ENCODE results near the gene SLC18B1. TPM values are rescaled to one million over a fixed set of nuclear protein-coding genes. Genes with fewer than 3 reads are reported as not detected.

The SLC18B1 gene
- total RNA-seq = 1 to 10 TPM; 9.1 to 9.3 TPM

DNA sequence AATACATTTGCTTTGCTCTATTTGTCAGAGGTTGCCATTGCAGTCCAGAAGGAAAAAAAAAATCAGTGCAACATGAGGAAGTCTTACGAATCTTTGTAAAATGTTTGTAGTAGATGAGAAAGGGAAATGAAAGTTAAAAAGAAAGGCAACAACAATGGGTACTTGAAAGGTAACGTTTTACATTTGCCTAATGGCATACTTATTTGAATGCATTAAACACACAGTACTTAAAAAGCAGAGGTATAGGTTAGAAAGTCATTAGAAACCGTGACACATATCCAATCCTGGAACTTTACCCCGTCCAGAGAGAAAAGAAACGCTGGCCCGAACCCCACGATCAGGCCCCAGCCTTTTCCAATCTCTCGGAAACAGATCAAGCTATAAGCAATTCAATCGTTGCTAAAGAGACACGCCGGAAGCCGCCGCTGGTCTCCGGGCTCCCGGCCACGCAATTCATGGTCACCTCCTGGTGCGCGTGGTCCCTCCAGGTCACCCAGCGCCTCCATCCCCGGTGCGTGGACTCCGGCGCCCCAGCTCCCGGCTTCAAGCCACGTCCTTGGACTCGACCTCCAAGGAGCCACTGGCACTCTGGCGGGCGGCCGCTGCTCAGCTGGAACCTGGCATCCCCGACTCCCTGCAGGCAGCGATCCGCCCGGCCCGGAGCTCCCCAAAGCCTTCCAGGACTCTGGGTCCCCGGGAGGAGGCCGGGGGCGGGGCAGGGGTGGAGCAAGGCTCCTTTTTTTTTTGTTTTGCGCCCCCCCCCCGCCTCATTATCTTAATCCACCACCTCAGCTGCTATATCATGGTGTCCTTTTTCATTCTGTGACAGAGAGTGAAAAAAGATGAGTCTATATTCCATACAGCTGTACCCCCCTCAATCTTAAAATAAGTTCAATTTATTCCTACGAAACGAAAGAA lies at the start of gene SLC18B1:
Gene SLC18B1, minus strand, starts transcription at position 687 of the 918 bp plus-strand sequence. Its CDS starts 181 bp downstream, at position 506.
- no peaks in the 10 kb centered on the region for H3K9me3 Mint-ChIP-seq
- H3K4me1 Mint-ChIP-seq = peaks cover 31% of the 10 kb centered on the region
- H3K4me3 Mint-ChIP-seq = no peak within 1 kb of the TSS
- DNase-seq = peak; percentile 50
- peaks cover 17% of the 10 kb centered on the region for H3K36me3 Mint-ChIP-seq (ENCODE audit: low read depth)
- no peak within 1 kb of the TSS for H3K27ac Mint-ChIP-seq
- POLR2A ChIA-PET = interaction anchor here (0.6 to 1.4 kb wide), 3 partner anchors 15 to 20 kb away, joined by 3 to 8 read pairs (median 3); partner anchors contain the start of gene RPS12
- H3K27me3 Mint-ChIP-seq = no peaks in the 10 kb centered on the region
- CTCF ChIA-PET = interaction anchor here (0.8 to 2.7 kb wide), 7 partner anchors 11 to 129 kb away, joined by 3 to 13 read pairs (median 7); no protein-coding TSS in a partner anchor

DNA sequence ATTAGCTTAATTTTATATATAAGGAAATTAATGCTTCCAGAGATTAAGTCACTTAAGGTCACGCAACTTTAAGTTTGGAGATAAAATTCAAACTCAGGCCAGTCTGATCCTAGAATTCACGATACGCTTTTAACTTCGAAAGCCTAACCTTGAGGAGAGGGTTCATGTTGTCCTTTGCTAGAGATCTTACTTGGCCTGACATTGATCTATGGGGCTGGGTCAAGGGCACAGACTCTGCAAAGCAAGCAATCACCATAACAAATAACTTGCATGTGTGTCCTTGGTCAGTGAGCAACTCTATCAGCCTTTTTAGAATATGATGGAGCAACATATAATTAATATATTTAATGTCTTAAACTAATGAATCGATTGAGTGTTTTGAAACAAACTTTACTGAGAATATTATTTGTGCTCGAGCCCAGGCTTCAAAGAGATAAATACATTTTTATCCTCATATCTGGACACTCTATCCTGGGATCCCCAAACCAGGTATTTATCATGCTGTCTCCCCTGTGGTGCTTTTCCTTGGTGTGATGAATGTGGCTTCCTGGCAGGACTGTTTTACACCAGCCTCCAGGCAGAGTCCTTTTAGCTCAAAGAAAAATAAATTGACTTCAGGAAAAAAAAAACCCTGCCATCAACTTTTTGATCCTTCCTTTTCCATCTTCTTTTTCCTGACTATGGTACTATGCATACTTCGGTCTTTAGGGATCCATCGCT lies 45.0 kb upstream of the SLC18B1 start:
- POLR2A ChIA-PET = no interaction called here

DNA sequence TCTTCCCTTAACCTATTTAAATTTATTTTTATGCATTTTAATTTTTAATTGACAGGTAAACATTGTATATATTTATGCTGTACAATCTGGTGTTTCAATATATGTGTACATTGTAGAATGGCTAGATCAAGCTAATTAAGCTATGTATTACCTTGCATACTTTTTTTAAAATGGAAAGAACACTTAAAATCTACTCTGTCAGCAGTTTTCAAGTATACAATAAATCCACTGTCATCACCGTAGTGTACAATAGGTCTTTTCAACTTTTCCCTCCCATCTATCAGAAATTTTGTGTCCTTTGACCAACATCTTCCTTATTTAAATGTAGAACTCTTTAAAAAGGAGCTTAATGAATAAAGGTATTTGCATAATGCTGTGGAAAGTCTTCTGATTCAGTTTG lies 43.5 kb upstream of the SLC18B1 start:
- ChIA-PET POLR2A (no interaction called here), CTCF (no interaction called here)
- Mint-ChIP-seq H3K4me3 (no peak overlapping the region), H3K4me1 (no peaks in the 10 kb centered on the region), H3K36me3 (ENCODE audit: low read depth) (no peaks in the 10 kb centered on the region), H3K9me3 (no peaks in the 10 kb centered on the region), H3K27ac (no peak overlapping the region), H3K27me3 (peaks cover 3% of the 10 kb centered on the region)
- DNase-seq = no peak

More for the DNA sequence above, 45.0 kb upstream of the SLC18B1 start:
- H3K36me3 Mint-ChIP-seq (ENCODE audit: low read depth) = no peaks in the 10 kb centered on the region
- no peak overlapping the region for H3K4me3 Mint-ChIP-seq
- DNase-seq = no peak
- H3K27me3 Mint-ChIP-seq = peaks cover 3% of the 10 kb centered on the region
- H3K27ac Mint-ChIP-seq = no peak overlapping the region
- CTCF ChIA-PET = interaction anchor here (0.7 kb wide), 1 partner anchor 9 kb away, joined by 3 read pairs; no protein-coding TSS in a partner anchor
- H3K9me3 Mint-ChIP-seq = no peaks in the 10 kb centered on the region
- no peaks in the 10 kb centered on the region for H3K4me1 Mint-ChIP-seq

DNA sequence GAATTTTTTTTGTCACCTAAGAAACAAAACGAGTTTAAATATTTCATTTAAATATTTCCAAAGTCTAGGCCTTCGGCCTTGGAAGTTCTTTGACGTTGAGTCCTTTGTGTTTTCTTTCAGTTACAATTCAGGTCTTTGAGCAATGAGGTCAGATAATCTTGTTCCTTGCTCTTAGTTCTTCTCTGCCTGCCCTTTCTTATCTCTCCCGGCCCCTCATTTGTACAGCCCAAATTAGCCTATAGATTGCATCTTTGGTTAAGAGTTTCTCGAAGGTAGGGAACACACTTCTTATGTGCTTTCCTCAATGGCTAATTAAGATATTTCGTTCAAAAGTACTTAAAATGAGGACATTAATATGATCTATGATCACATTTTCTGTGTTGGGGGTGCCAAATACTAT lies 34.5 kb upstream of the SLC18B1 start:
- Mint-ChIP-seq H3K9me3 (no peaks in the 10 kb centered on the region), H3K27ac (no peak overlapping the region), H3K36me3 (ENCODE audit: low read depth) (no peaks in the 10 kb centered on the region), H3K27me3 (peaks cover 2% of the 10 kb centered on the region), H3K4me3 (no peak overlapping the region), H3K4me1 (no peaks in the 10 kb centered on the region)
- ChIA-PET POLR2A (interaction anchor here (0.6 kb wide), 1 partner anchor 162 kb away, joined by 7 read pairs; no protein-coding TSS in a partner anchor), CTCF (interaction anchor here (1.6 kb wide), 1 partner anchor 9 kb away, joined by 3 read pairs; no protein-coding TSS in a partner anchor)
- DNase-seq = no peak

DNA sequence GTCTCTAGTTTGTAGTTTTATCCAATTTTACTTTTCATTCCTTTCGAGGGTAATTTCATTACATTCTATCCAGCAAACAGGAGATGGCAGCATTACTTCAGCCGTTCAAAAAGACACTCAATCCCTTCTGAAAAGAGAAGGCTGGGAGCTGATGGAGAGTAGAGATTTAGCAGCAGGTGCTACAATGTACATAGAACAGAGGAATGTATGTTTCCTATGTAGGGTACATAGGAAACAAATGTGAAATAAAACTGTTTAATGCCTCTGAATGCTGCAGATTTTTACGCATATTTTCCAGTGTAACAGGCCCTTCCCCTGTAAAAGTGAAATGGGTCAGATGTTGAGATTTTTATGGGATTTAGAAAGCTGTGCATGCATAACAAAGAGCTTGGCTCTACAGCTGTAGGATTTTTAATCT lies 31.9 kb upstream of the SLC18B1 start:
- DNase-seq = no peak
- Mint-ChIP-seq H3K4me1 (no peaks in the 10 kb centered on the region), H3K27me3 (peaks cover 2% of the 10 kb centered on the region), H3K9me3 (no peaks in the 10 kb centered on the region), H3K27ac (no peak overlapping the region), H3K4me3 (no peak overlapping the region), H3K36me3 (ENCODE audit: low read depth) (no peaks in the 10 kb centered on the region)
- ChIA-PET CTCF (no interaction called here), POLR2A (no interaction called here)

DNA sequence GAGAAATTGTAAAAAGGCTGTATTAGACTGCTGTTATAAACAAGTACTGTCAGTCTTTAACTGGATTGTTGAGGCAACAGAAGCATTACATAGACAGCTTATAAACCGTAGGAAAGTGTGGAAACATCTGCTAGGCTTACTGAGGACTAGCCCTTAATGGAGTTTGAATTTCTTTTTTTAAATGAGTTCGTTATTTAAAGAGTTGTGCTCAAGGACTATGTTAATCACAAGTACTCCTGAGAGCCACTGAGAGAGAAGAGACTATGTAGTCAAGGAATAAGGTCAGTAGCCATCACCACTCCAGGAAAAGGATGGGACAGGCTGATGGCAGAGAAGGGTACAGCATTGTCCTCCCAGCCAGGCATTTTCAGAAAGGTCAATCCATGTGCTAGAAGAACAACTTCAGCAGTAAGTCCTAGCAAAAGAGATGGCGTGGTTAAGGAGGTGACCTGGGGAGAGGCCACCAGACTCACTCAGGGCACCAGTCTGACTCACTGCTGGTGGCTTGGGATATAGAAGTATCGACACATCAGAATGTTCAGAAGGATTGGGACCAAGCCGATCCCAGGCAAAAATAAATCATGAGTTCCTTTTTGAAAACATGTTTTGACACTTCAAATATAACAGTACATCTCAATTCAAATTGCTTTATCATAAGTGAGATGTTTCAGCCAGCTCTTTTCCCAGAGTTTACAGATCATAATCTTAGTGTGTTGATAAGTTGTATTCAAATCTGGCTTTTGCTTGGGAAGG lies 22.4 kb upstream of the SLC18B1 start:
- POLR2A ChIA-PET = no interaction called here
- DNase-seq = no peak
- Mint-ChIP-seq H3K4me1 (peaks cover 42% of the 10 kb centered on the region), H3K4me3 (no peak overlapping the region), H3K27ac (no peak overlapping the region), H3K36me3 (ENCODE audit: low read depth) (peaks cover 42% of the 10 kb centered on the region), H3K27me3 (no peaks in the 10 kb centered on the region), H3K9me3 (no peaks in the 10 kb centered on the region)
- CTCF ChIA-PET = interaction anchor here (0.7 kb wide), 2 partner anchors 151 to 552 kb away, joined by 3 to 4 read pairs; no protein-coding TSS in a partner anchor

DNA sequence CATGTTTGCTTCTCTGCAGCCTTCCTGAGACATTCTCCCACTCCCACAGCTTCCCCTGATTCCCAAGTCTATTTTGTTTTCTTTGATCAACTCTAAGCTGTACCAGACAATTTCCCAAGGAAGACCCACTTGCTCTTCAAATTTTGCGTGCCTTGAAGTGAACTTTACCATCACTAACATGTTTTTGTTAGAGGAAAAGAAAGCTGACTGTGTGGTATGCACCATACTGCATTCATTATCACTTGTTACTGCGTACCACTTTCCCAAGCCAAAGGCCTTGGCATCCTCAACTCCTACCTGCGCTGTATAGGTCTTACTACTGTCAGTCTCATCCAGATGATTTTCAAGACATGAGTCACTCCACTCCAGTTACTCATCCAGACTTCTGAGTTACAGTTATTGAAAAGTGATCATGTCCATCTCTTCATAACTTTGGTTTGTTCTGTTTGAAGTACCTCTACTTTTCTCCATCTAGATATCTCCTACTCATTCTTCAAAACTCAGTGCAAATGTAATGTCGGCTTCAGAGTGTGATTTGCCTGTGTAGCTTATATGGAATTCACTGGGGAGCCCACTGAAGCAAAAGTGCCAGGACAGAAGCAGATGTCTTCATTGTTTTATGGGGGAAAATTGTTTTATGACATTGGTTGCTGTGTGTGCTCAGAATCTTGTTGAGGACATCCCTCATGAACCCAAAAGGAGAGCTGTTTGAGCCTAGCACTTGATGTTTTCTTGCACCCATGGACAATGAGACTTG lies 21.1 kb upstream of the SLC18B1 start:
- no peak for DNase-seq
- Mint-ChIP-seq H3K36me3 (ENCODE audit: low read depth) (peaks cover 54% of the 10 kb centered on the region), H3K9me3 (no peaks in the 10 kb centered on the region), H3K27me3 (no peaks in the 10 kb centered on the region), H3K27ac (peak overlapping the region; percentile 69), H3K4me1 (peaks cover 50% of the 10 kb centered on the region), H3K4me3 (no peak overlapping the region)
- ChIA-PET CTCF (interaction anchor here (0.7 kb wide), 2 partner anchors 20 to 554 kb away, joined by 3 read pairs; no protein-coding TSS in a partner anchor), POLR2A (no interaction called here)

DNA sequence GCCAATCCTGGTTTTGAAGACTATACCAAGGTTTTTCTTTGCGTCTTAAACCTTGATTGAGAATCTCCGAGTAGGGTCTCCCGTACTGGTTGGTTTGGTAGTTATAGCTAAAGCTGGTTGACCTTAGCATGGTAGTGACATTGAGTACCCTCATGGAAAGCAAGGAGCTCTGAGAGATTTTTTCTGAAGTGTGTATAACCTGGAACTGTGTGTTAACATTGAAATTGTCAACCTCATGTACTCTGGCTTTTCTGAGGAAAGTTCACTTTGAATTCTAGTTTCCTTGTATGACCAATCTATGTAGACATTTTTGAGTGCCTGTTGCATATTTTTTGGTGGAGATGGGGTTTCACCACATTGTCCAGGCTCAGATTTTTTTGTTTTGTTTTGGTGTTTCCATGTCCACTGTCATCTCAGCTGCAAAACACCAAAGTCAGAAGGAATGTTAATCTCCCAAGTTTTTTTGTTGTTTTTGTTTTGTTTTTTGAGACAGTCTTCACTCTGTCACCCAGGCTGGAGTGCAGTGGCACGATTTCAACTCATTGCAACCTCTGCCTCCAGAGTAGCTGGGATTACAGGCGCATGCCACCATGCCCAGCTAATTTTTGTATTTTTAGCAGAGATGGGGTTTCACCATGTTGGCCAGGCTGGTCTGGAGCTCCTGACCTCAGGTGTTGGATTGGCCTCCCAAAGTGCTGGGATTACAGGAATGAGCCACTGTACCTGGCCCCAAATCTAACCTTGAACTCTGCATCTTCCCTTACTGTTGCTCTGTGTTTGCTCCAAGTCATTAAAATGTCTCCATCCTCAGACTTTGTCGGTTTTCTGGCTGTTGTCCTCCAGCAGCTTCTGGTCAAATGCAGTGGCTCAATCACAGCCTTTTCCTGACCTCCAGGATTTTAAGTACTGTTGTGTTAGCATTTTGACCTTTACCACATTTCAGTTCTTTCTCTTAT lies 20.2 kb upstream of the SLC18B1 start:
- Mint-ChIP-seq H3K4me3 (no peak overlapping the region), H3K36me3 (ENCODE audit: low read depth) (peaks cover 59% of the 10 kb centered on the region), H3K27me3 (no peaks in the 10 kb centered on the region), H3K27ac (peak overlapping the region; percentile 69), H3K4me1 (peaks cover 50% of the 10 kb centered on the region), H3K9me3 (no peaks in the 10 kb centered on the region)
- POLR2A ChIA-PET = interaction anchor here (0.6 kb wide), 1 partner anchor 20 kb away, joined by 3 read pairs; no protein-coding TSS in a partner anchor
- DNase-seq = no peak
- CTCF ChIA-PET = interaction anchor here (0.7 kb wide), 1 partner anchor 19 kb away, joined by 3 read pairs; no protein-coding TSS in a partner anchor

DNA sequence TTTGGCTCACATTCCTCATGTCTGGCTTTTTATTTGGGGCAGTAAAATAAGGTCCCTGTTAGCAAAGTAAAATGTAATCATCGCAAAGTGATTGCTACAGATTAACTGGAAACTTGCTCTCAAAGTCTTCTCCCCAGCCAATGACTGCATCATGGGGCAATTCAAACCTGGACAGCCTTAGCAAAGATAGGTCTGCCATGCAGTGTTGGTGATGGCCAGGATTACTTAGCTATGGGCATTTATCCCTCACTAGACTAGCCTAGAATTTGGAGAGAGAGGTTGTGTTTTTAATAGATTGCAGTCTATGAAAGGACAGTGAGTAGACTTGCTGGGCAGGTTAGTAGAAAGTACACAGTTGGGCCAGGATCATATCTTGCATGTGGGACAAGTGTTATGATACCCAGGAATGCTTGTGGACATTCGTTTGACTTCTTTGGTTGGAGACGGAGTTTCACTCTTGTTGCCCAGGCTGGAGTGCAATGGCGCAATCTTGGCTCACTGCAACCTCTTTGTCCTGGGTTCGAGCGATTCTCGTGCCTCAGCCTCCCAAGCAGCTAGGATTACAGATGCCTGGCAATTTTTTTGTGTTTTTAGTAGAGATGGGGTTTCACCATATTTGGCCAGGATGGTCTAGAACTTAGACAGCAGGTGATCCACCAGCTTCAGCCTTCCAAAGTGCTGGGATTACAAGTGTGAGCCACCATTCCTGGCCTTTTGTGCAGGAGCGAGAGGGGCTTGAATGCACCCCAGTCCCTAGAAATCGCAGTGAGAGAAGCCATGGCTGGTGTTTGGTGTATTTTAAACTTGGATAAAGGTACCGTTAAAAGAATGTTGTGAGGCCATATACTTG lies 19.3 kb upstream of the SLC18B1 start:
- Mint-ChIP-seq H3K27ac (no peak overlapping the region), H3K4me3 (no peak overlapping the region), H3K4me1 (peaks cover 49% of the 10 kb centered on the region)

GRCh38 chr6:132816660-132817059 lies 18.2 kb upstream of the SLC18B1 start:
- H3K36me3 Mint-ChIP-seq (ENCODE audit: low read depth) = peaks cover 59% of the 10 kb centered on the region
- peaks cover 59% of the 10 kb centered on the region for H3K4me1 Mint-ChIP-seq
- H3K27me3 Mint-ChIP-seq = no peaks in the 10 kb centered on the region
- H3K4me3 Mint-ChIP-seq = peak overlapping the region; percentile 99
- DNase-seq = no peak
- no peaks in the 10 kb centered on the region for H3K9me3 Mint-ChIP-seq
- ChIA-PET POLR2A (no interaction called here), CTCF (interaction anchor here (1.2 kb wide), 1 partner anchor 14 kb away, joined by 3 read pairs; no protein-coding TSS in a partner anchor)
- peak overlapping the region; percentile 73 for H3K27ac Mint-ChIP-seq

More for the DNA sequence above, 19.3 kb upstream of the SLC18B1 start:
- no peak for DNase-seq
- Mint-ChIP-seq H3K27me3 (no peaks in the 10 kb centered on the region), H3K9me3 (no peaks in the 10 kb centered on the region), H3K36me3 (ENCODE audit: low read depth) (peaks cover 59% of the 10 kb centered on the region)
- CTCF ChIA-PET = interaction anchor here (1.0 to 1.2 kb wide), 2 partner anchors 15 to 24 kb away, joined by 3 to 4 read pairs; no protein-coding TSS in a partner anchor
- POLR2A ChIA-PET = no interaction called here
